Measurements from ENCODE around the gene CAV1.

GRCh38 chr7:116582164-116582732 lies 57.4 kb downstream of the CAV1 start:
- TF ChIP-seq, protein P1, sequence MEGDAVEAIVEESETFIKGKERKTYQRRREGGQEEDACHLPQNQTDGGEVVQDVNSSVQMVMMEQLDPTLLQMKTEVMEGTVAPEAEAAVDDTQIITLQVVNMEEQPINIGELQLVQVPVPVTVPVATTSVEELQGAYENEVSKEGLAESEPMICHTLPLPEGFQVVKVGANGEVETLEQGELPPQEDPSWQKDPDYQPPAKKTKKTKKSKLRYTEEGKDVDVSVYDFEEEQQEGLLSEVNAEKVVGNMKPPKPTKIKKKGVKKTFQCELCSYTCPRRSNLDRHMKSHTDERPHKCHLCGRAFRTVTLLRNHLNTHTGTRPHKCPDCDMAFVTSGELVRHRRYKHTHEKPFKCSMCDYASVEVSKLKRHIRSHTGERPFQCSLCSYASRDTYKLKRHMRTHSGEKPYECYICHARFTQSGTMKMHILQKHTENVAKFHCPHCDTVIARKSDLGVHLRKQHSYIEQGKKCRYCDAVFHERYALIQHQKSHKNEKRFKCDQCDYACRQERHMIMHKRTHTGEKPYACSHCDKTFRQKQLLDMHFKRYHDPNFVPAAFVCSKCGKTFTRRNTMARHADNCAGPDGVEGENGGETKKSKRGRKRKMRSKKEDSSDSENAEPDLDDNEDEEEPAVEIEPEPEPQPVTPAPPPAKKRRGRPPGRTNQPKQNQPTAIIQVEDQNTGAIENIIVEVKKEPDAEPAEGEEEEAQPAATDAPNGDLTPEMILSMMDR (conservative IDR thresholded peaks at IDR 0.05), result no peak
- no peak for TF ChIP-seq ZFX (IDR thresholded peaks at IDR 0.05)
